Left lung (tissue), 10 donors: ENCODE results near the gene ABTB2. TPM values are rescaled to one million over a fixed set of nuclear protein-coding genes. Genes with fewer than 3 reads are reported as not detected.

ENCODE experiments used
- ATAC-seq: fragments of 200-7000 bp; cut with Tn5 transposase; one replicate; pipeline ENCODE4 v1.9.1; 2020; ENCODE audit warnings: moderate library complexity
- DNase-seq, 4 donors: peaks; one replicate each; pipeline ENCODE4 v3.0.0-alpha.2; 2013 to 2020
- H3K27ac ChIP-seq, 2 donors: fragments of 200-600 bp; sonication (generic) in 1 of 2; one replicate each; pipeline versions ENCODE4 v1.5.0 to v1.8.0; 2020 to 2021
- H3K27me3 ChIP-seq, 2 donors: fragments of 200-600 bp; sonication (generic) in 1 of 2; one replicate each; pipeline versions ENCODE4 v1.5.0 to v1.8.0; 2020 to 2021
- H3K36me3 ChIP-seq, 2 donors: fragments of 200-600 bp; sonication (generic) in 1 of 2; one replicate each; pipeline versions ENCODE4 v1.5.0 to v1.8.0; 2020 to 2021
- H3K4me1 ChIP-seq, 2 donors: fragments of 200-600 bp; one replicate each; pipeline ENCODE4 v1.8.0; 2021
- H3K4me3 ChIP-seq, 2 donors: fragments of 200-600 bp; sonication (generic) in 1 of 2; one replicate each; pipeline versions ENCODE4 v1.5.0 to v1.8.0; 2020 to 2021; ENCODE audit warnings: mild to moderate bottlenecking in 1 of 2
- H3K9me3 ChIP-seq, 2 donors: fragments of 200-600 bp; sonication (generic) in 1 of 2; one replicate each; pipeline versions ENCODE4 v1.5.0 to v1.8.0; 2020 to 2021
- intact Hi-C, 2 donors: fragments of 100-400 bp; cut with DNase I; formaldehyde crosslinking; loops; one replicate each; pipeline versions ENCODE4 v1.11.2 to v1.14.2; 2022
- polyA plus RNA-seq, 6 donors: library from polyadenylated mRNA; unstranded; fragments of 120-200 nt; gene quantifications; one replicate each; pipeline ENCODE4 v1.2.1, GENCODE V29; 2013; ENCODE audit not compliant: insufficient read length in 6 of 6
- total RNA-seq, 2 donors: library from RNA; stranded (reverse); fragmentation: NEBNext Ultra II Directional; extraction: Animal tissue kit (Norgen Biotek cat#: 25700); gene quantifications; one replicate each; pipeline ENCODE4 v1.2.1, GENCODE V29; 2021
- TF ChIP-seq, protein P1 (sequence below), 2 donors: fragments of 200-600 bp; sonication (generic) in 1 of 2; IDR thresholded peaks; one replicate each; pipeline versions ENCODE4 v1.5.0 to v1.8.0; 2021; ENCODE audit warnings: antibody characterized with exemption in 2 of 2
- donor health status: DM: no; HTN: yes; CAD: no.
- donor health status: DM: no; HTN: no; CAD: no.

Gene ABTB2
- total and polyA plus RNA-seq, 8 donors = 2.4 to 6.9 (median 4.8) TPM

GRCh38 chr11:34236572-34236971, 121.2 kb downstream of the ABTB2 start:
- ATAC-seq (no peak), DNase-seq (no peak)
- Histone ChIP-seq H3K4me1 (peaks cover 0 to 4% of the 10 kb centered on the region in 2 donors), H3K27ac (no peak overlapping the region), H3K27me3 (no peaks in the 10 kb centered on the region), H3K9me3 (no peaks in the 10 kb centered on the region), H3K36me3 (no peaks in the 10 kb centered on the region), H3K4me3 (no peak overlapping the region)
- intact Hi-C loops = no loop called here
- TF ChIP-seq, protein P1, sequence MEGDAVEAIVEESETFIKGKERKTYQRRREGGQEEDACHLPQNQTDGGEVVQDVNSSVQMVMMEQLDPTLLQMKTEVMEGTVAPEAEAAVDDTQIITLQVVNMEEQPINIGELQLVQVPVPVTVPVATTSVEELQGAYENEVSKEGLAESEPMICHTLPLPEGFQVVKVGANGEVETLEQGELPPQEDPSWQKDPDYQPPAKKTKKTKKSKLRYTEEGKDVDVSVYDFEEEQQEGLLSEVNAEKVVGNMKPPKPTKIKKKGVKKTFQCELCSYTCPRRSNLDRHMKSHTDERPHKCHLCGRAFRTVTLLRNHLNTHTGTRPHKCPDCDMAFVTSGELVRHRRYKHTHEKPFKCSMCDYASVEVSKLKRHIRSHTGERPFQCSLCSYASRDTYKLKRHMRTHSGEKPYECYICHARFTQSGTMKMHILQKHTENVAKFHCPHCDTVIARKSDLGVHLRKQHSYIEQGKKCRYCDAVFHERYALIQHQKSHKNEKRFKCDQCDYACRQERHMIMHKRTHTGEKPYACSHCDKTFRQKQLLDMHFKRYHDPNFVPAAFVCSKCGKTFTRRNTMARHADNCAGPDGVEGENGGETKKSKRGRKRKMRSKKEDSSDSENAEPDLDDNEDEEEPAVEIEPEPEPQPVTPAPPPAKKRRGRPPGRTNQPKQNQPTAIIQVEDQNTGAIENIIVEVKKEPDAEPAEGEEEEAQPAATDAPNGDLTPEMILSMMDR (IDR thresholded peaks at IDR 0.05) = no peak

DNA sequence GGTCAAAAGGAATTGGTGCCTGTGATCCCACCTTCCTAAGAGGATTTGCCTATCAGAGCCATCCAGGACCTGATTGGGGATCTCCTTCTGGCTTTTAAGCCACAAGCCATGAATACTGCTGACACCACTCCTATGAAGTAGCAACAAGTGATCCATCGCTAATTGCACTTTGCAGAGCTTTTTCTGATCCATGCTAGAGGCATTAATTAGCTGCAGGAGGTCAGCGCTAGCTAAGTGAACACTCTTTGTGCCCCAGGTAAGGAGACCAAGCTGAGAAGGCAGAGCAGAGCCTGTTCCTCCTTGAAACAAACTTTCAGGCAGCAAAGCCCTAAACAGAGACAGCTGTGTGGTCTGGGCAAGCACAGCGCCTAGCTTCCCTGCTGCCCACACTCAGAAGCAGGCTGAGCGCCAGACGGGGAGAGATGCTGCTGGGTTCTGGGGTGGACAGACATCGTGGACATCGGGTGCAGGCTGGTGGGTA, 122.2 kb downstream of the ABTB2 start:
- intact Hi-C loops = no loop called here
- Histone ChIP-seq H3K36me3 (no peaks in the 10 kb centered on the region), H3K4me3 (no peak overlapping the region), H3K27me3 (no peaks in the 10 kb centered on the region), H3K27ac (no peak overlapping the region), H3K4me1 (peaks cover 0 to 4% of the 10 kb centered on the region in 2 donors), H3K9me3 (no peaks in the 10 kb centered on the region)
- ATAC-seq = no peak
- no peak for DNase-seq
- TF ChIP-seq, protein P1 (IDR thresholded peaks at IDR 0.05) = no peak

GRCh38 chr11:34235189-34235588, 122.6 kb downstream of the ABTB2 start:
- H3K27ac ChIP-seq = no peak overlapping the region
- H3K4me3 ChIP-seq = no peak overlapping the region
- no peak for DNase-seq
- no peaks in the 10 kb centered on the region for H3K36me3 ChIP-seq
- intact Hi-C loops = no loop called here
- no peaks in the 10 kb centered on the region for H3K9me3 ChIP-seq
- H3K4me1 ChIP-seq = peaks cover 0 to 4% of the 10 kb centered on the region in 2 donors
- H3K27me3 ChIP-seq = no peaks in the 10 kb centered on the region
- TF ChIP-seq, protein P1 (IDR thresholded peaks at IDR 0.05) = no peak
- no peak for ATAC-seq

DNA sequence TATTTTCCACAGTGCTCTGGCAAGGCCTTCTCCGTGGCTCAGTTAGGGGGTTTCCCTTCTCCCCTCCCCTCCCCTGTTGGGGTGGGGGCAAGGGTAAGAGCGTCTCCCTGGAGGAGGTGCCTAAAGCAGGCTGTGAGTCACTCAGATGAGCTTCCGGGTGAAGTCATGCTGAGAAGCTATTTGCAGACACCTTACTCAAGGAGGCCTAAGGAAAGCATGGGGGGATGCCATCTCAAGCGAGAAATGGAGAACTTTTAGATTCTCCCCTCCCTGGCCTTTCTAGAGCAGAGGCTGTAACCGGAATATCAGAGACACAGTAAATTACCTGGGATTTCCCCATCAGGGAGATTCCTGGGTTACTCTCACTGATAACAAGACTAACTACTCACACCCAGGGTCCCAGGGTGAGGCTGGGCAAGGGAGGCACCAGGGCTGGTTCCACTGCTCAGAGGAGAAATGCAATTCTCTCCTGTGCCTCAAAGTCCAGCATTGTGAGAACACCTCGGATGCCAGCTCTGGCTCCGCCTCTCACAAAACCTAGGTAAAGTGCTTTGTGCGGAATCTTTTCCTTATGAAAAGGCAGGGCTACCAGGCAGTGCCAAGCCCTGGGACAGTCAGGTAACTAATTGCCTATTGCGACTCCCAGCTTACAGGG, 123.6 kb downstream of the ABTB2 start:
- DNase-seq (peak in 1 of 4 donors; percentile 44), ATAC-seq (peak; percentile 95)
- H3K27ac ChIP-seq = peak overlapping the region; percentile 16 to 43

DNA sequence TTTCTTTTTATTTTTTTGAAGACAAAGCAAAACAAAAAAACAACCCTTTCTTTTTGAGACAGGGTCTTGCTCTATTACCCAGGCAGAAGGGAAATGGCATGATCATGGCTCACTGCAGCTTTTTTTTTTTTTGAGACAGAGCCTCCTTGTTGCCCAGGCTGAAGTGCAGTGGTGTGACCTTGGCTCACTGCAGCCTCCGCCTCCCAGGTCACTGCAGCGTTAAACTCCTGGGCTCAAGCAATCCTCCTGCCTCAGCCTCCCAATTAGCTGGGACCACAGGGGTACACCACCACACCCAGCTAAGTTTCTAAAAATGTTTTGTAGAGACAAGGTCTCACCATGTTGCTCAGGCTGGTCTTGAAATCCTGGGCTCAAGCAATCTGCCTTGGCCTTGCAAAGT, 124.6 kb downstream of the ABTB2 start:
- intact Hi-C loops = no loop called here
- Histone ChIP-seq H3K36me3 (no peaks in the 10 kb centered on the region), H3K9me3 (no peaks in the 10 kb centered on the region), H3K4me3 (no peak overlapping the region), H3K27me3 (no peaks in the 10 kb centered on the region), H3K27ac (no peak overlapping the region), H3K4me1 (peaks cover 0 to 4% of the 10 kb centered on the region in 2 donors)
- TF ChIP-seq, protein P1 (IDR thresholded peaks at IDR 0.05) = no peak
- DNase-seq (no peak), ATAC-seq (no peak)

More for the DNA sequence above, 123.6 kb downstream of the ABTB2 start:
- Histone ChIP-seq H3K36me3 (no peaks in the 10 kb centered on the region), H3K4me1 (peaks cover 0 to 4% of the 10 kb centered on the region in 2 donors), H3K9me3 (no peaks in the 10 kb centered on the region), H3K4me3 (no peak overlapping the region), H3K27me3 (no peaks in the 10 kb centered on the region)
- intact Hi-C loops = no loop called here
- TF ChIP-seq, protein P1 (IDR thresholded peaks at IDR 0.05) = no peak
